SJCRH30 (cell line): Measurements from ENCODE around the gene TMEM203. TPM values are rescaled to one million over a fixed set of nuclear protein-coding genes. Genes with fewer than 3 reads are reported as not detected.
A peak's percentile ranks its signal among the peaks of the same experiment; 100 is the strongest.
"Not testable (repeated sequence)": the region's sequence is repeated elsewhere in the genome, so short reads cannot be mapped to it uniquely, and the experiment has no call there.

Source experiments
- DNase-seq, 2 experiments: peaks; one replicate each; pipeline ENCODE4 v3.0.0-alpha.2; 2015 to 2020
- H3K27ac ChIP-seq: fragments of 250-450 bp; sonication (Bioruptor Pico); 2 replicates; pipeline ENCODE4 v1.5.1; 2020; ENCODE audit warnings: mild to moderate bottlenecking, moderate library complexity
- H3K27me3 ChIP-seq: fragments of 250-450 bp; sonication (Bioruptor Pico); 2 replicates; pipeline ENCODE4 v1.5.1; 2020; ENCODE audit warnings: mild to moderate bottlenecking, moderate library complexity
- H3K36me3 ChIP-seq: fragments of 250-450 bp; sonication (Bioruptor Pico); 2 replicates; pipeline ENCODE4 v1.5.1; 2020; ENCODE audit warnings: mild to moderate bottlenecking, moderate library complexity
- H3K4me1 ChIP-seq: fragments of 250-450 bp; sonication (Bioruptor Pico); 2 replicates; pipeline ENCODE4 v1.5.1; 2020; ENCODE audit warnings: mild to moderate bottlenecking, moderate library complexity
- H3K4me3 ChIP-seq: fragments of 250-450 bp; sonication (Bioruptor Pico); 2 replicates; pipeline ENCODE4 v1.5.1; 2020; ENCODE audit warnings: mild to moderate bottlenecking, moderate library complexity
- H3K9me3 ChIP-seq: fragments of 250-450 bp; sonication (Bioruptor Pico); replicated peaks from 2 replicates; pipeline ENCODE4 v1.5.1; 2020; ENCODE audit warnings: mild to moderate bottlenecking, moderate library complexity
- total RNA-seq: library from RNA; depleted of rRNA; stranded (reverse); fragments of >200 nt; shearing (Covaris generic); gene quantifications from 2 replicates; pipeline ENCODE4 v1.2.3, GENCODE V29; 2014

Gene TMEM203
- total RNA-seq, 1 experiment from 2014 or later: 57.3 TPM

- Histone ChIP-seq H3K9me3 (no peaks in the 10 kb centered on the region), H3K27me3 (peaks cover 14% of the 10 kb centered on the region), H3K4me3 (no peak overlapping the region), H3K27ac (no peak overlapping the region), H3K4me1 (peaks cover 11% of the 10 kb centered on the region; the same call in 1 of the 2 replicates), H3K36me3 (peaks cover 23% of the 10 kb centered on the region)
- DNase-seq: no peak
These were observed 39.3 kb upstream of the TMEM203 start for GRCh38 chr9:137244486-137245449.

- Histone ChIP-seq H3K4me1 (peaks cover 15% of the 10 kb centered on the region), H3K4me3 (no peak overlapping the region), H3K27ac (no peak overlapping the region)
These were observed 38.4 kb upstream of the TMEM203 start for GRCh38 chr9:137243626-137244485.

GRCh38 chr9:137243266-137243625 lies 37.8 kb upstream of the TMEM203 start:
- not testable (repeated sequence) for DNase-seq, H3K27ac ChIP-seq, H3K4me3 ChIP-seq, H3K9me3 ChIP-seq, H3K27me3 ChIP-seq
- Histone ChIP-seq H3K36me3 (peaks cover 23% of the 10 kb centered on the region), H3K4me1 (peaks cover 21% of the 10 kb centered on the region)

More at GRCh38 chr9:137243626-137244485, 38.4 kb upstream of the TMEM203 start:
- no peaks in the 10 kb centered on the region for H3K9me3 ChIP-seq
- H3K36me3 ChIP-seq: peaks cover 23% of the 10 kb centered on the region
- no peak for DNase-seq
- peaks cover 8% of the 10 kb centered on the region; the same call in 1 of the 2 replicates for H3K27me3 ChIP-seq

- Histone ChIP-seq H3K36me3 (peaks cover 23% of the 10 kb centered on the region), H3K27me3 (peaks cover under 1% of the 10 kb centered on the region; the same call in 1 of the 2 replicates), H3K4me1 (peaks cover 28% of the 10 kb centered on the region), H3K9me3 (no peaks in the 10 kb centered on the region), H3K27ac (no peak overlapping the region), H3K4me3 (peak overlapping the region; percentile 78)
- no peak for DNase-seq
These were observed 37.1 kb upstream of the TMEM203 start for GRCh38 chr9:137242269-137243203.

GRCh38 chr9:137241490-137242268 lies 36.2 kb upstream of the TMEM203 start:
- H3K9me3 ChIP-seq: no peaks in the 10 kb centered on the region
- DNase-seq: no peak
- H3K27me3 ChIP-seq: no peaks in the 10 kb centered on the region
- H3K4me1 ChIP-seq: peaks cover 31% of the 10 kb centered on the region
- H3K27ac ChIP-seq: peak overlapping the region; percentile 36; the same call in 1 of the 2 replicates
- H3K36me3 ChIP-seq: peaks cover 23% of the 10 kb centered on the region
- peak overlapping the region; percentile 78 for H3K4me3 ChIP-seq

- Histone ChIP-seq H3K4me3 (peak within 1 kb of the TSS; percentile 78), H3K27me3 (no peaks in the 10 kb centered on the region), H3K9me3 (no peaks in the 10 kb centered on the region), H3K4me1 (peaks cover 38% of the 10 kb centered on the region), H3K27ac (peak within 1 kb of the TSS; percentile 88), H3K36me3 (peaks cover 23% of the 10 kb centered on the region)
- DNase-seq: peak; percentile 100
These were observed 35.5 kb upstream of the TMEM203 start, which contains the start of gene TUBB4B for GRCh38 chr9:137240841-137241489. TSS of gene TUBB4B (plus strand) at chr9:137241287. CDS start at chr9:137241361, 74 bp downstream.

- no peaks in the 10 kb centered on the region for H3K27me3 ChIP-seq
- peak overlapping the region; percentile 63 for H3K4me3 ChIP-seq
- H3K27ac ChIP-seq: peak overlapping the region; percentile 88
- H3K36me3 ChIP-seq: peaks cover 23% of the 10 kb centered on the region
- peak; percentile 81 to 82 for DNase-seq
- H3K9me3 ChIP-seq: no peaks in the 10 kb centered on the region
- H3K4me1 ChIP-seq: peaks cover 41% of the 10 kb centered on the region
These were observed 34.9 kb upstream of the TMEM203 start for GRCh38 chr9:137240318-137240840.

- peak overlapping the region; percentile 63 for H3K4me3 ChIP-seq
- not testable (repeated sequence) for DNase-seq, H3K9me3 ChIP-seq, H3K27me3 ChIP-seq
- H3K36me3 ChIP-seq: peaks cover 23% of the 10 kb centered on the region
- peaks cover 41% of the 10 kb centered on the region for H3K4me1 ChIP-seq
- peak overlapping the region; percentile 88 for H3K27ac ChIP-seq
These were observed 34.2 kb upstream of the TMEM203 start for GRCh38 chr9:137239541-137240200.

GRCh38 chr9:137237759-137238726 lies 32.6 kb upstream of the TMEM203 start:
- Histone ChIP-seq H3K4me1 (peaks cover 40% of the 10 kb centered on the region), H3K36me3 (peaks cover 15% of the 10 kb centered on the region)

GRCh38 chr9:137236936-137237421 lies 31.5 kb upstream of the TMEM203 start:
- DNase-seq: peak; percentile 53 to 71
- no peaks in the 10 kb centered on the region; the same call in 1 of the 2 replicates for H3K27me3 ChIP-seq
- peak overlapping the region; percentile 64 for H3K27ac ChIP-seq
- no peaks in the 10 kb centered on the region for H3K9me3 ChIP-seq
- H3K4me3 ChIP-seq: no peak overlapping the region
- peaks cover 4% of the 10 kb centered on the region for H3K36me3 ChIP-seq
- peaks cover 35% of the 10 kb centered on the region for H3K4me1 ChIP-seq

More at GRCh38 chr9:137237759-137238726, 32.6 kb upstream of the TMEM203 start:
- peak overlapping the region; percentile 64 for H3K27ac ChIP-seq
- no peaks in the 10 kb centered on the region for H3K27me3 ChIP-seq
- peak; percentile 93 to 94 for DNase-seq
- no peaks in the 10 kb centered on the region for H3K9me3 ChIP-seq
- H3K4me3 ChIP-seq: no peak overlapping the region
